Spleen (tissue), 11 donors: ENCODE results near the gene PNLDC1. TPM values are rescaled to one million over a fixed set of nuclear protein-coding genes. Genes with fewer than 3 reads are reported as not detected.

Experiments
- DNase-seq: peaks from one replicate; pipeline ENCODE4 v3.0.0-alpha.2; 2020
- H3K27ac ChIP-seq, 8 donors: fragments of 200-600 bp; sonication (generic) in 7 of 8; 1 replicate in 4 of 8; 2 replicates in 4 of 8; pipeline versions ENCODE4 v1.5.0 to v1.8.0; 2016 to 2021; ENCODE audit warnings: inconsistent platforms in 4 of 8, mild to moderate bottlenecking in 4 of 8, moderate library complexity in 1 of 8
- H3K27me3 ChIP-seq, 7 donors: fragments of 200-600 bp; sonication (generic) in 6 of 7; replicated peaks in 1 of 7; 1 replicate in 4 of 7; 2 replicates in 3 of 7; pipeline versions ENCODE4 v1.5.0 to v1.8.0; 2016 to 2021; ENCODE audit warnings: inconsistent platforms in 3 of 7, mild to moderate bottlenecking in 1 of 7
- H3K36me3 ChIP-seq, 6 donors: fragments of 200-600 bp; sonication (generic) in 5 of 6; 1 replicate in 4 of 6; 2 replicates in 2 of 6; pipeline versions ENCODE4 v1.5.0 to v1.8.0; 2016 to 2021; ENCODE audit warnings: inconsistent platforms in 2 of 6
- H3K4me1 ChIP-seq, 6 donors: fragments of 200-600 bp; sonication (generic) in 5 of 6; 1 replicate in 3 of 6; 2 replicates in 3 of 6; pipeline versions ENCODE4 v1.5.0 to v1.8.0; 2016 to 2021; ENCODE audit warnings: inconsistent platforms in 3 of 6
- H3K4me3 ChIP-seq, 8 donors: fragments of 200-600 bp; sonication (generic) in 7 of 8; 1 replicate in 4 of 8; 2 replicates in 4 of 8; pipeline versions ENCODE4 v1.5.0 to v1.8.0; 2016 to 2021; ENCODE audit warnings: inconsistent platforms in 4 of 8, mild to moderate bottlenecking in 4 of 8, moderate library complexity in 2 of 8
- H3K9me3 ChIP-seq, 8 donors: fragments of 200-600 bp; sonication (generic) in 7 of 8; 1 replicate in 4 of 8; 2 replicates in 4 of 8; pipeline versions ENCODE4 v1.5.0 to v1.8.0; 2016 to 2021; ENCODE audit warnings: inconsistent platforms in 4 of 8
- CTCF ChIP-seq, 11 experiments: fragments of 200-600 bp in 7 of 11; fragments of 450-650 bp in 4 of 11; sonication (generic) in 4 of 11; IDR thresholded peaks in 8 of 11; conservative IDR thresholded peaks in 3 of 11; 1 replicate in 7 of 11; 2 replicates in 4 of 11; pipeline versions ENCODE4 v1.4.0 to v1.8.0; 2016 to 2021; ENCODE audit warnings: antibody characterized with exemption in 11 of 11, inconsistent platforms in 4 of 11, mild to moderate bottlenecking in 1 of 11
- POLR2A ChIP-seq, 3 donors: fragments of 450-650 bp; IDR thresholded peaks; one replicate each; pipeline ENCODE4 v1.5.1; 2017; ENCODE audit warnings: antibody characterized with exemption in 3 of 3, mild to moderate bottlenecking in 1 of 3
- POLR2AphosphoS5 ChIP-seq, 3 donors: sonication (generic); formaldehyde crosslinking; IDR thresholded peaks; one replicate each; pipeline ENCODE4 v1.5.1; 2017; ENCODE audit warnings: antibody characterized with exemption in 3 of 3
- WGBS, 5 donors: extraction: QIAGEN DNeasy Blood & Tissue Kit in 3 of 5; methylation state at CpG; one replicate each; pipeline versions ENCODE4 v1.1.5 to v1.1.7; 2013 to 2018; 5-methylcytosine and 5-hydroxymethylcytosine counted together
- intact Hi-C: fragments of 100-400 bp; cut with DNase I; formaldehyde crosslinking; loops from one replicate; pipeline ENCODE4 v1.15.0; 2023; ENCODE audit warnings: low total_unique reads
- polyA plus RNA-seq, 3 donors: library from polyadenylated mRNA; stranded (reverse); fragments of 200-250 nt; gene quantifications; one replicate each; pipeline ENCODE4 v1.2.1, GENCODE V29; 2013
- small RNA-seq, 4 donors: library from RNA; depleted of rRNA; stranded (forward); fragments of <200 nt; gene quantifications; one replicate each; pipeline ENCODE3, GENCODE V24; 2016
- total RNA-seq, 7 donors: library from RNA; depleted of rRNA in 3 of 7; stranded (reverse); fragments of >200 nt in 3 of 7; fragmentation: NEBNext Ultra II Directional in 4 of 7; extraction: Animal tissue kit (Norgen Biotek cat#: 25700) in 4 of 7; gene quantifications; one replicate each; pipeline versions ENCODE4 v1.1.0 to v1.2.1, GENCODE V29; 2016 to 2021
- donor health status: healthy with polysubstance abuse.
- donor health status: DM: no; HTN: no; CAD: no; lungs with moderate emphysema.
- donor health status: DM: no; HTN: no; CAD: no.
- donor health status: Bipolar disorder and iron deficiency.
- donor health status: healthy.
- donor health status: DM: no; HTN: no; CAD: no.
- donor health status: DM: yes; HTN: yes; CAD: no.

PNLDC1 gene
- total and polyA plus RNA-seq, 10 donors, result 0.11 to 1.2 (median 0.32) TPM; not detected in 6

- whole genome bisulfite sequencing, 5 donors, result 85 to 89% (median 86%) methylated on average over 23 to 28 of the region's 28 CpGs
- H3K9me3 ChIP-seq, result peaks cover 0 to 8% (median 0%) of the 10 kb centered on the region in 8 donors
- H3K4me3 ChIP-seq, result no peak overlapping the region
- H3K4me1 ChIP-seq, result peaks cover 0 to 13% (median 0%) of the 10 kb centered on the region in 6 donors
- intact Hi-C loops, result loop anchor here (10.0 kb wide), 1 partner anchor 588 kb away; no protein-coding TSS in a partner anchor
- peaks cover 0 to 5% (median 0%) of the 10 kb centered on the region in 7 donors for H3K27me3 ChIP-seq
- no peak overlapping the region for H3K27ac ChIP-seq
- no peak for DNase-seq
- no peaks in the 10 kb centered on the region for H3K36me3 ChIP-seq
- TF ChIP-seq POLR2A (IDR thresholded peaks at IDR 0.05) (no peak), POLR2AphosphoS5 (IDR thresholded peaks at IDR 0.05) (no peak), CTCF (IDR thresholded peaks at IDR 0.05 in 8 of 11, conservative IDR thresholded peaks at IDR 0.05 in 3 of 11) (no peak)
These were observed 66.5 kb downstream of the PNLDC1 start for GRCh38 chr6:159866286-159867247.

Small RNA genes within 50 kb of the gene (small RNA-seq; reads per million reads assigned to genes)
- gene SNORA20 (77.6 to 115 (median 88.6) reads per million in 4 donors), gene SNORA29 (0 reads per million in 4 donors)

Other genes with a start within 250 kb of the PNLDC1 start
- gene SOD2, start 107.0 kb upstream of the PNLDC1 start, total RNA-seq, result 100 to 1,000 TPM; 163 to 463 (median 267) TPM
- 100 to 1,000 TPM in 1 of 3 donors, 10 to 100 TPM in 2; 60.3 to 169 (median 83.2) TPM for gene SOD2, start 107.0 kb upstream of the PNLDC1 start, polyA plus RNA-seq
- gene WTAP, start 72.8 kb upstream of the PNLDC1 start, total RNA-seq, result 100 to 1,000 TPM in 6 of 7 donors, 10 to 100 TPM in 1; 97.9 to 121 (median 115) TPM
- gene WTAP, start 72.8 kb upstream of the PNLDC1 start, polyA plus RNA-seq, result 100 to 1,000 TPM in 1 of 3 donors, 10 to 100 TPM in 2; 71.6 to 149 (median 78.6) TPM
- gene ACAT2, start 38.2 kb upstream of the PNLDC1 start, total RNA-seq, result 10 to 100 TPM in 4 of 7 donors, 1 to 10 TPM in 3; 6.0 to 17.4 (median 13.6) TPM
- 10 to 100 TPM; 12.7 to 14.9 (median 14.5) TPM for gene ACAT2, start 38.2 kb upstream of the PNLDC1 start, polyA plus RNA-seq
- gene TCP1, start 10.7 kb upstream of the PNLDC1 start, total RNA-seq, result 100 to 1,000 TPM in 6 of 7 donors, 10 to 100 TPM in 1; 94.1 to 136 (median 119) TPM
- gene TCP1, start 10.7 kb upstream of the PNLDC1 start, polyA plus RNA-seq, result 10 to 100 TPM; 74.3 to 78.9 (median 76.3) TPM
- 10 to 100 TPM; 29.6 to 58.2 (median 42.1) TPM for gene MRPL18, start 9.8 kb upstream of the PNLDC1 start, total RNA-seq
- gene MRPL18, start 9.8 kb upstream of the PNLDC1 start, polyA plus RNA-seq, result 10 to 100 TPM; 55.4 to 76.7 (median 66.2) TPM
- gene MAS1, start 90.7 kb downstream of the PNLDC1 start, total RNA-seq, result not detected
- under 1 TPM in 1 of 3 donors, not detected in 2; under 0.01 TPM for gene MAS1, start 90.7 kb downstream of the PNLDC1 start, polyA plus RNA-seq
- gene IGF2R, start 168.8 kb downstream of the PNLDC1 start, total RNA-seq, result 100 to 1,000 TPM; 110 to 193 (median 164) TPM
- gene IGF2R, start 168.8 kb downstream of the PNLDC1 start, polyA plus RNA-seq, result 10 to 100 TPM in 1 of 3 donors, 1 to 10 TPM in 2; 6.9 to 13.2 (median 7.4) TPM